Stimulated activated CD4-positive, alpha-beta T cell treated with anti-CD3 and anti-CD28 coated beads, TNF-alpha, amount 100 ng/mL, for 1 hour (primary cell): Measurements from ENCODE around the gene WAC.

ENCODE experiments used
- DNase-seq, 3 donors: peaks; one replicate each; pipeline ENCODE4 v3.0.0-alpha.2; 2020; ENCODE audit warnings: low read depth in 3 of 3, low spot score in 1 of 3

The WAC gene

DNA sequence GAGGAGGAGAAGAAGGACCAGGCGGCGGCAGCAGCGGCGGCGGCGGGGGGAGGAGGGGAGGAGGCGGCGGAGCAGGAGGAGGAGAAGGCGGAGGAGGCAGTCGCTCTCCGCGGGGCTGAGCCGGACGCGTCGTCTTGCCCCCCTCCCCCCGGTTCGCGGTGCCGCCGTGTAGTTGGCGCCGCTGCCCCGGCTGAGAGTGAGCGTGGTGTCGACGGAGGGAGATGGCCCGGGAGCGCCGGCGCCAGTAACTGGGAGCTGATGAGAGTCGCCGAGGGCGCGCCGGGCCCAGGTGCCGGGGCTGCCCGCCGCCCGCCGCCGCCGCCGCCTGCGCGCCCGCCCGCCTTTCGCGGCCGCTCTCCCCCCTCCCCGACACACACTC, 257 bp downstream of the WAC start:
- no peak for DNase-seq

DNA sequence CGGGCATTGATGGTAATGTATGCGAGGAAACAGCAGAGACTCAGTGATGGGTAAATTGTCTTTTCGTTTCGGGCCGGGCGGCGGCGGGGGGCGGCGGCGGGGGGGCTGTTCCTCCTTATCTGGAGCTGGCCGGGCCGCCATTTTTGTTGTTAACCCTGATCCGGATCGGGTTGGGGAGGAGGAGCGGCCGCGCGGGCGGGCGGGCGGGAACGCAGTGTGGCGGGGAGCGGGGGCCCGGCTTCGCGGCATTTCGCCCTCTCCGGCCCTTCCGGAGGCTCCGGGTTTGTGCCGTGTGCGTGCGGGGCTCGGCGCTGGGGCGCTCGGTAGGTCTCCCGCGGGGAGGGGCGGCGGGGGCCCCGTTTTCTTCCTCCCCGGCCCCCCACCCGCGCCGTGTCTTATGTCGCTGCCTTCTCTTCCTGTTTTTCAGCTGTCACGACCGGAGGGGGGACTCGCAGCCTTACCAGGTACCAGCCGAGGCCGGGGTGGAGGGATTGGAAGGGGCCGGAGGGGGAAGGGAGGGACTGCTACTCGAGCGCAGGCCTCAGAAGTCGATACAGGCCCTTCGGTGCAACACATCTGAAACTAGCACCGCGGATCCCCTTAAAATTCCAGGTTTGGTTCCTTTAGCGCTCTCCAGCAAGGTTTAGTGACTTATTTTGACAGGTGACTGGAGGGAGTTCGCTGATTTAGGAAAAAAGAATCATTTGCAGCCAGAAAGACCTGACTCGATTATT, 820 bp downstream of the WAC start:
- peak; percentile 18 to 57 (median 31) for DNase-seq

DNA sequence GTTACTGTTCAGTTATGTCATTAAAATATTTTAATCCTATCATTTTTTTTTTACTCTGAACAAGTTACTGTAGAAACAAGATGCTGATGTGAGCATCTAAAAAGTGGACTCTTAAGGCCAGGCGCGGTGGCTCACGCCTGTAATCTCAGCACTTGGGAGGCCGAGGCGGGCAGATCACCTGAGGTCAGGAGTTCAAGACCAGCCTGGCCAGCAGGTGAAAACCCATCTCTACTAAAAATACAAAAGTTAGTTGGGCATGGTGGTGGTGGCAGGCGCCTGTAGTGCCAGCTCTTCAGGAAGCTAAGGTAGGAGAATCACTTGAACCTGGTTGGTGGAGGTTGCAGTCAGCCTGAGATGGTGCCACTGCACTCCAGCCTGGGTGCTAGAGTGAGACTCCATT, 2.9 kb downstream of the WAC start:
- DNase-seq: no peak

DNA sequence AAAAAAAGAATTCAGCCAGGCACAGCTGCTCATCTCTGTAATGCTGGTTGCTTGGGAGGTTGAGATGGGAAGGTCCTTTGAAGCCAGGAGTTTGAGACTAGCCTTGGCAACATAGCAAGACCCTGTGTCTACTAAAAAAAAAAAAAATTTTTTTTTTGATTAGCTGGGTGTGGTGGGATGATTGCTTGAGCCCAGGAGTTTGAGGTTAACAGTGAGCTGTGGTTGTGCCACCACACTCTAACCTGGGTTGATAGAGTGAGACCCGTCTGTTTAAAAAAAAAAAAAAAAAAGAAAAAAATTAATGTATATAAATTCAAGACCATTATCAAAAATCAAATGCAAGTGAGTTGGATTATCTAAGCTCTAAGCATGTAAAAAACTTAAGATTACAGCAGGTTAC, 5.7 kb downstream of the WAC start:
- DNase-seq: no peak

DNA sequence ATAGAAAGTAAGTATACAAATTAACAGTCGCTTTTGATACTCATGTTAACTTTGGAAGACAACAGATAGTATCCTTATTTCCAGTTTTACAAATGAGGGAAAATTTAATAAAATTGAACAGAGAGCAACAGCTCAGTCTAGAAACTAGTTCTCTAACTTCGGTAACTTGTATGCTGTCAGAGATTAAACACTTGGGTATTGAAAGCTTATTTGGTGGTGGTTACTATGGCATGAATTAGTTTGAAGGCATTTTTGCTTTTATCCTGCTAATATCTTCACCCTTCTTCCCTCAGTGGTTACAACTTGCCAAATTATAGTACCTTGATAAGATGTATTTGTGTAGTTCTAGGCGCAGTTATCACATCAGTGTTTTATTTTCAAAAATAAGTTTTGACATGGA, 7.2 kb downstream of the WAC start:
- no peak for DNase-seq

DNA sequence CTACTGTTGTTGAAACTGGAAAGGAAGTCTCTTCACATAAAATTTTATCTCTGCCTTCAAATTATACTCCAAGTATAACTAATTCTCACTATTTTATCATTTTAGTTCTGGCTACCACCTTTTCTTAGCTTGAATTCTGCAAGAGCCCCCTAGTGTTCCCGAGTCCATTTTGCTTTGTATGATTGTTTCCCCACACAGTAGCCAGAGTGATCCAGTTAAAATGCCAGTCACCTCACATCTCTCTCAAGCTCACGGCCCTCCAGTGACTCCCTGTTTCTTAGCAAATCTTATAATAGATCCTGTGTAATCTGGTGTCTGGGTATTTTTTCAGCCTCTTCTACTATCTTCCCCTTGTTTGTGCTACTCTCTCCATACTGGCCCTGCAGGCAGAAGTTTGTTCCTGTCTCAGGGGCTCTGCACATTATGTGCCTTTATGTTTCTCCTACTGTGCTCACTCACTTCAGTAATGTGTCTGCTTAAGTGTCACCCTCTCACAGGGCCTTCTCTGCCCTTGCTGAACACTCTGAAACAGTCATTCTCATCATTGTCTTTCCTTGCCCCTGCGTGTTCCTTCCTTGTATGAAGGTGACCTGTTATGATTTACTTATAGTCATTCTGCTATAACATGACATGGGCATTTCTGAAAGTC, 8.9 kb downstream of the WAC start:
- DNase-seq: no peak

DNA sequence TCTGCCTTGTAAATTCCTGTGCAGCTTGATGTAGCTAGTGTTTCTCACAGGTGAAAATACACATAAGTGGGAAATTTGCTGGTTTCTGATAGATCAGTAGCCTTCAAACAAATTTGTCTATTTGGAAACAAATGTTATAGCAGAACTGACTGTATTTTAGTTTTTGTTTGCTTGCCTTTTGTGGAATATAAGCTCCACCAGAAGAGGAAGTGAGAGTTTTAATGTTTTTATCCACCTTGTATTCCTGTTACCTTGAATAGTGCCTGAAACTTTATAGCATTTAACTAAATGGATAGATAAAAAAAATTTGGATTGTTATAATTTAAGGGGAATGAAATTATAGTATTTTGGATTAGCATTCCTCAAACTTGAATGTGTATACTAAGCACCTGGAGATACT, 9.8 kb downstream of the WAC start:
- DNase-seq: no peak

DNA sequence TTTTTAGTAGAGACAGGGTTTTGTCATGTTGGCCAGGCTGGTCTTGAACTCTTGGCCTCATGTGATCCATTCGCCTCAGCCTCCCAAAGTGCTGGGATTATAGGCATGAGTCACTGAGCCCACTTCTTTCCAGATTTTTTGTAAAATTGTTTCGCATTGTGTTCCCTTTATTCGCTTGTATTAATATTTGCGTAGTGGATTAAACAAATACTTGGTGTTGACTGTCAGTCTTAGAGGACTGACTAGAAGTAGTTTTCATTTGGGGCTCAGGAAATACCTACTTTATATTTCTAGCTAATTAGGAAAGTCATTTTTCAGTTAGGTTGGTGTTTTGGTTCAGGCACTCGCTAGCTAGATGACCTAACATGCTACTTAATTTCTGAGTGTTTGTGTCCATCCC, 11.1 kb downstream of the WAC start:
- DNase-seq: no peak

DNA sequence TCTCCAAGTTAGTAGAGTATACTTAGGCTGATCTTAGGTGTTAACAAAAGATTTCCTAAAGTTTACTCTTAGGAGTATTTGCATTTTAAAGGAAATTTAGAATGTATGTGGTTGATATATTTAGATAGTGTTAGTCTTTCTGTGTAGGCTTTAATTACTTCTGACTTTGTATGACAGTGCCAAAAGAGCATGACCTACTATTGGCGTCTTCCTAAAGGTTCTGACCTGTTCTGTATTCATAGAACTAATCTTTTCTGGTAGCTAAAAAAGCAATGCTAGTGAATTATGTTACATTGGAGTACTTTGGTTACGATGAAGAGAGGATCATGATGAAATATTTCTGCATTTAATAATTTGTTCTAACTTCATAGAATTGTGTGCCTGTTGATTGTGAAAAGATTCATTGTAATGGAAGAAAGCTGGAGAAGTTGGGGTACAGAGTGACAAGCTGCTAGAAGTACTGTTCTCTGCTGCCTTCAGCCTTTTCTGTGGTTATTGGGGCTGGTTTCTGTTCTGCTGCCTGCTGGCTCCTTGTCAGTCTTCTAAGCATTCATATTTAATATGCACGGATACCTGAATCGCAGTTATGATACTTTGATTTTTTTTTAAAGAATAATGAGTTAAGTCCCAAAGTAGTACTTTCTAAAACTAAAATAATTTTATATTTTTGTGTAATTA, 13.2 kb downstream of the WAC start:
- no peak for DNase-seq

DNA sequence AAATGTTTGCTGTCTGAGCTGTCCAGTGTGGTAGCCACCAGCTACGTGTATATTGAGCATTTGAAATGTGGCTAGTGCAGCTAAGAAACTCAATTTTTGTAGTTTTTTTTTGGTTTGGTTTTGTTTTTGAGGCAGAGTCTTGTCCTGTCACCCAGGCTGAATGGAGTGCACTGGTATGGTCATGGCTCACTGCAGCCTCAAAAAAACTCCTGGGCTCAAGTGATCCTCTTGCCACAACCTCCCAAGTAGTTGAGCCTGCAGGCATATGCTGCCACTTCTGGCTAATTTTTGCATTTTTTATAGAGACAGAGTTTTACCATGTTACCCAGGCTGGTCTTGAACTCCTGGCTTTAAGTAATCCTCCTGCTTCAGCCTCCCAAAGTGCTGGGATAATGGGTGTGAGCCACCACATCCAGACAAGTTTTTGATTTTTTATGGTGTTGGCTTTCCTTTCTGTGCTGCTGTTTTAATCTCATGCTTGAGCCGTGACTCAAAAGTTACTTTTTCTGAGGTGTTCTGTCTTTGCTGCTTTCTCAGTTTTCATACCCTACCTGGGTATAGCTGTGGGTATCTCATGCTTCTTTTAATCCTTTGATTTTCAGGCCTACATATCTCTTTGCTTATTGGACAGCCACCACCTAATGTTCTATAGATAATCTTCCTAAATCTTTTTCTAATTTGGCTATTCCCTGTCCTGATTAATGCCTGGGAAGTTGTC, 16.0 kb downstream of the WAC start:
- DNase-seq: no peak

DNA sequence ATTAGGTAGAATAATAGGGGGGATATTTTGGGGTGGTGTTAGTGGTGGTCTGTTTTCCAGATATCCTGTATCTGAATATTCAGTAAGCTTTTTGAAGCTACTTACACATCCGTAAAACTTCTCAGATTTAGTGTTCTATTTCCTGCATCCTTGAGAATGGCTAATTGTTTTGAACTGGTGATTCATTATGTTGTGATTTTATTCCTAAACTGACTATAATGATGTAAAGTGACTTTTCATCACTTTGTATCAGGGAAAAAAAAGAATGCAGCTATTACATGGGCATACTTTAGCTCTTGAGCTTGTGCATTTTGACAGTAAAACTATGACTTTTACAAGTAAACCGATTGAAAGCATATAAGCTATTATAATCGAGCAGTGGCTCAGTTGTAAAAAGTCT, 18.2 kb downstream of the WAC start:
- no peak for DNase-seq

DNA sequence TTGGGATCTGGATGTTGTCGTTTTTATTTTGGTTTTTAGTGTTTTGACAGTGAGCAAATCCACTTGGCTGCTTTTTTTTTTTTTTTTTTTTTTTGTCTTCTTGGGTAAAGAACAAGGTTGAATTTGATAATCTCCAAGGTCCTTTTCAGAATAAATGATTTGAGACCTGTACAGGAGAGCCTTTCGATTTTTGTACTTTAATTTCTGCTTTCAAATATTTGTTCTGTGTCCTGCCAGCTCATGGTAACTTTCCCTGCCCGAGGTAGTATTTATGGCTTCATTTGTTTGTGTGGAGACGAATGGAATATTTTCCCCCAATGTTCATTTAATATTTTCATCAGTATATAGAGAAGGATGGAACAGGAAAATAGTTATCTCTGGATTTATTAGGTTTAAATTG, 19.9 kb downstream of the WAC start:
- DNase-seq: no peak

DNA sequence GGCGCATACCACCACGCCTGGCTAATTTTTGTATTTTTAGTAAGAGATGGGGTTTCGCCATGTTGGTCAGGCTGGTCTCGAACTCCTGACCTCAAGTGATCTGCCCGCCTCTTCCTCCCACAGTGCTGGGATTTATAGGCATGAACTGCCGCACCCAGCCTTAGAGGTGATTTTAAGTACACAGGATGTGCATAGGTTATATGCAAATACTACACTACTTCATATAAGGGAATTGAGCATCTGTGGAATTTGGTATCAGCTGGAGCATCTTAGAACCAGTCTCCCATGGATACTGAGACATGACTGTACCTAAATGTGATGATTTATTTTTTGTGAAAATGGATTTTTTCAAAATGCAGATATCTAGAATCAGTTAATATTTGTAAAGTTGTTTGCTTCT, 21.1 kb downstream of the WAC start:
- DNase-seq: no peak

DNA sequence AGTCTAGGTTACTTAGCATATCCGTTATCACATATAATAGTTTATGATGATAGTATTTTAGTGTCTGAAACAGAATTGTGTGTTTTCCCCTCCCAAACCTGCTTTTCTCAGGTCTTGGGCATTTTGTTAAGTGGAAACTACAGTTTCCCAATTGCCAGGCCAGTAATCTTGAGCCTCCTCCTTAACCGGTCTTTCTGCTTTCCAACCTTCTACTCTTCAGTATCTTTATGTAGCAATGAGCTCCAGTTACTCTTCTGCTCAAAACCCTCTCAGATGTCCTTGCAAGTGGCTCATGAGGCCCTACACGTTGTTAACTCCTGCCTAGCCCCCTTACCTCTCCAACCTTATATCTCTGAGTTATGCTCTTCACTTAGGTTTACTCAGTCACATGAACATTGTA, 22.0 kb downstream of the WAC start:
- DNase-seq: no peak

DNA sequence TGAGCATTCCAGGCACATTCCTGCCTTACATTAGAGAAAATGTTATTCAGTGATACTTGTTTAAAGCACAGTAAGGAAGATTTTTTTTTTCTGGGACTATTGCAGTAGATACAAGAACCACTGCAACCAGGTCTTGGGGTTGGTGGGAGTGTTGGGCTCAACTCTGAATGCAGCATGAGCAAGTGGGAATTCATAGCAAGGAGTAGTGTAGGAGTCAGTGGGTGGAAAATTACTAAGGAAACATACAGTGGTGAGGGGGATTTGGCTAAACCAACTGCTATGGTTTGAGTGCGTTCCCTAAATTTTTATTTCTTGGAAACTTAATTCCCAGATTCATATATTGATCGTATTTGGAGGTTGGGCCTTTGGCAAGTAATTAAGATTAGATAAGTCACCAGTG, 22.4 kb downstream of the WAC start:
- no peak for DNase-seq

DNA sequence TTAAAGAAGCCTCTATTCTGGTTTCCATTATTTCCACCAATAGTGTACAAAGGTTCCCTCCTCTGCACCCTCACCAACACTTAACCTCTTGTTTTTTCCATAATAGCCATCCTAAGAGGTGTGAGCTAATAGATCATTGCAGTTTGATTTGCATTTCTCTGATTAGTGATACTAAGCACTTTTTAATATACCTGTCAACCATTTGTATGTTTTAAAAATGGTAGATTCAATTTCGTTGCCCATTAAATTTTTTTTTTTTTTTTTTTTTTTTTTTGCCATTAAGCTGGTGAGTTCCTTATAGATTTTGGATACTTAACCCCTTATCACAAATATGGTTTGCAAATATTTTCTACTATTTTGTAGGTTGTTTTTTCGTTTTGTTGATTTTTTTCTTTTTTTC, 23.2 kb downstream of the WAC start:
- DNase-seq: no peak

DNA sequence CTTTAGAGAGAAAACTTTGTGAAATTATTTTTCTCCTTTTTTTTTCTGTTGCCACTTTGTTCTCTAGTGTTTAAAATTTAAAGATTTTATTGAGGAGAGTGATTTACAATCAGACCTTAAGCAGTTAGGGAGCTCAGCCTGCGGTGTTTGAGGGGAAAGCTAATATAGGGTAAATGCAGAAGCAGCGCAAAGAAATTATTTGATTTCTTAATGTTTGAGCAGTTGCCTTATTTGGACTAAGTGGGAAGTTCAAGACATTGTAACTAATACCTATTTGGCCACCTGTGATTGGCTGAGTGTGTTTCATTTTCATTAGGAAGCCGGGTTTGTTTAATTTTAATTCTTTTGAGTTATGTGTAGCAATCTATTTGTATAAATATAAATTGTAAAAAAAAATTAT, 25.3 kb downstream of the WAC start:
- no peak for DNase-seq

DNA sequence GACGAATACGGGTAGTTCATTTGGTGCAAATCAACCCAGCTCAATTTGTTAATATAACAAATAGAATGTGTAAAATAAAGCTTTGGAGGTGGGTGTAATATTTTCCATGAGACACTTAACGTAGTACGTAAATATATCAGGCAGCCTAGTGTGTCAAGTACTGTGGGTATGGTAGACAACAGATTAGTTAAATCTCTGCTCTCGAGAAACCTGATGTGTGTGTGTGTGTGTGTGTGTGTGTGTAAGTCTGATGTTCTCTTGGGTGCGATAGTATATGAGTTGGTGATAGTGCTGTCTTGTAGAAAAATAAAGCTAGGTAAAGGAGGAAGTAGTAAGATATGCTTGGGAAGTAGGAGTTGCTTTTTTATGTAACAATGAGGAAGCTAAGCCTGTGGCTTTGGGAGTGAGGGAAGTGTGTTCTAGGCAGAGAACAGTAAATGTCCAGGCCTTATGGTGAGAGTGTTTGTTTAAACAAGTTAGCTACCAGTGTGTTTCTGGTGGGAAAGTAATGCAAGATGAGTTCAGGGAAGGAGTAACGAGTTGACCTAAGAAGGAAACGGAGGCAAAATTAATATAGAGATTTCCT, 26.1 kb downstream of the WAC start:
- no peak for DNase-seq

DNA sequence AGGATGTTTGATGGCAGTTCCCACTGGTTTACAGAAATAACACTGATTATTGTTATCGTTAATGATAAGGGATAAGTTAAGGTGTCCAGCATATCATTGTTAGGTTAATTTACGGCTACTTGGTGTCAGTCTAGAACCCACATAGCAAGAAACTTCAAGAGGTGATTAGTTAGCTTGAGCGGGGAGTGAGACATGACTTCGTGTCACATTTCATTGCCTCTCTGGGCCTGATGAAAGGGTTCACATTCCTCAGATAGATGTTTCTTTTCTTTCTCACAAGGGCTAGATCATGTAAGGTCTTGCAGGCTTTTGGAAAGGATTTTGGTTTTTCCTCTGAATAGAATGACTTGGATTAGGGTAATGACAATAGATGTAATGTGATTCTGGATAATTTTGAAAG, 26.7 kb downstream of the WAC start:
- DNase-seq: no peak

DNA sequence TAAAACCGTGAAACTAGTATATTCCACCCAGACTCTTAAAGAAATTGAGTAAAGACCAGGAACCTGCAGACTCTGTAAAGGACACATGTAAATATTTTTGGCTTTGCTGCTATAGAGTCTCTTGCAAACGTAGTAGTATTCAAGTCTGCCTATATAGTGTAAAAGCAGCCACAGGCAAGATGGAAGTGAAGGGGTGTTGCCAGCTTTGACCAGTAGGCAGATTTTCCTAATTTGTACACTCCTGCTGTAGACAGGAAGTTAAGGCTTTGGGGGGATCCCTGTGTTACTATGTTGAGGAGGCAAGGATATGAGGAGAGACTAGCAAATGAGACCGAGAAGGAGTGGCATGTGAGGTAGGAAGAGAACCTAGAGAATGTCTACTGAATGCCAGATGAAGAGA, 27.7 kb downstream of the WAC start:
- DNase-seq: no peak

DNA sequence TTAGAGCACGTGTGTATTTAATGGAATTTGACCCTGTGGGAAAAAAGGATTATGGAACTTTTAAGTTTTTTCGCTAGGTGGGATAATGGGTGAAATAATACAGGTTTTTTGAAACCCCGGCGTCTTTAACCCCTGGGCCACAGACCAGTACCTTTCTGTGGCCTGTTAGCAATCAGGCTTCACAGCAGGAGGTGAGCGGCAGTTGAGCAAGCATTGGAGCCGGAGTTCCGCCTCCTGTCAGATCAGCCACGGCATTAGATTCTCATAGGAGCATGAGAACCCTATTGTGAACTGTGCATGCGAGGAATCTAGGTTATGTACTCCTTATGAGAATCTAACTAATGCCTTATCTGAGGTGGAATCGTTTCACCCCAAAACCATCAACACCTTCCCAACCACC, 28.6 kb downstream of the WAC start:
- DNase-seq: no peak

DNA sequence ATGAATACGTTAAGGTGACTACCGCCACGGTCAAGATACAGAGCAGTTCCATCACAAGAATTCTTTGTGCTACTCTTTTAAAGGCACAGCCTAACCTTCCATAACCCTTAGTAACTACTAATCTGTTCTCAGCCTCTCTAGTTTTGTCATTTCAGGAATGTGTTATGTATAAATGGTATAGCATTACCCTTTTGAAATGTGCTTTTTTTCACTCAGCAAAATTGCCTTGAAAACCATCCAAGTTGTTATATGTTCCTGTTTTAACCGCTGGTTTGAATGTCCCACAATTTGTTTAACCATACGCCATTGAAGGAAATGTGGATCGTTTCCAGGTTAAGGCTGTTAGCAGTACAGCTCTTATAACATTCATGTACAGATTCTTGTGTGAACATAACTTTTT, 32.0 kb downstream of the WAC start:
- no peak for DNase-seq
